Measurements from ENCODE around the gene BLVRA.
"Not testable (repeated sequence)": the region's sequence is repeated elsewhere in the genome, so short reads cannot be mapped to it uniquely, and the experiment has no call there.

BLVRA gene

GRCh38 chr7:43810195-43810941 is 51.9 kb downstream of the BLVRA start:
- peak; percentile 73 for DNase-seq

DNA sequence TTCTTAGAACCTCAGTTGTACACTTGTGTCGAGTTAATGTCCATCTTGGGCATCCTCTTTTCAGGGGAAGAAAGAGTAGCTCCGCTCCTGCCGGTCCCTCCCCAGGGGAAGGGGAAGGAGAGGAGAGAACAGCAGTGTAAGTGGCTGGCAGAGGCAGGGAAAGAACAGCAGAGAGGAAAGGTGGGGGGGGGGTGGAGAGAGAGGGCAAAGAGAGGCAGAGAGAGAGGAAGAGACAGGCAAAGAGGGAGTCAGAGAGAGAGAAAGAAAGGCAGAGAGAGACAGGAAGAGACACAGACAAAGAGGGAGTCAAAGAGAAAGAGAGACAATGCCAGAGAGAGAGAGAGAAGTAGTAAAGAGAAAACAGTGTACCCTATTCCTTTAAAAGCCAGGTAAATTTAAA is 56.9 kb downstream of the BLVRA start:
- no peak for DNase-seq

GRCh38 chr7:43816046-43816797 is 57.7 kb downstream of the BLVRA start:
- DNase-seq: not testable (repeated sequence)

DNA sequence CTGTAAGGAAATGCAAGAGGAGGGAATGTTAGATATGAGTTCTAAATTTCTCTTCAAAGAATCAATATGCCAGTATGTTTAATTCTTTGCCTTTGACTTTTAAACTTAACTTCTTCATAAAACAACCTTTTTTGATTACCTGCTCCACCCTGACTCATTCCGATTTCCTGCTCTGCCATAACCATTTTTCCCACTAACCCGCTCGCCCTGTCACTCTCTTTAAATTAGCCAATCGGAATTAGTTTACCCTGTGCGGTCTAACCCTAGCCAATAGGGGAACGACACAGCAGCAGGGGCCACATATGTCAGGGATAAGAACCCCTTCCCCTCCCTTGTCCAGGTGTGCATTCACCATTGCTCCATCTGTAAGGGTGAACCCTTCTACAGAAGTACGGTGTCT is 64.9 kb downstream of the BLVRA start:
- DNase-seq: not testable (repeated sequence)

DNA sequence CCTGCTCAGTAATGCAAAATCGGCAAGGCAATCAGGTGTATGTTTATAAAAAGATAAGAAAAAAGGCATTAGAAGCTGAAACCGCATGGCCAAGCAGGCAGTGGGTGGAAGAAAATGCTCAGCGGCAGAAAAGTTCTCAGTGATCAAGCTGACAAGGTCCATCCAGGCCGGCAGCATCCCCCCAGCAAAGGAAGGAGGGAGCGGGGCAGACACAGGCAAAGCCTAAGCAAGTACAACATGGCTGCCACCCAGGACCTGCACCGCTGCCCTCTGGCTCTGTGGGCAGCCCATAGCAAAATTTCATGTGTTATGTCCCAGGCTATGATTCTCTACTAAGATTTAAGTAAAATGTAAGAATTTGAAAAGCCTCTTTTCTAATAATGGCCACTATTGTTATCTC is 65.5 kb downstream of the BLVRA start:
- peak; percentile 20 for DNase-seq

- not testable (repeated sequence) for DNase-seq
Observed at GRCh38 chr7:43824513-43824912, 66.0 kb downstream of the BLVRA start.

DNA sequence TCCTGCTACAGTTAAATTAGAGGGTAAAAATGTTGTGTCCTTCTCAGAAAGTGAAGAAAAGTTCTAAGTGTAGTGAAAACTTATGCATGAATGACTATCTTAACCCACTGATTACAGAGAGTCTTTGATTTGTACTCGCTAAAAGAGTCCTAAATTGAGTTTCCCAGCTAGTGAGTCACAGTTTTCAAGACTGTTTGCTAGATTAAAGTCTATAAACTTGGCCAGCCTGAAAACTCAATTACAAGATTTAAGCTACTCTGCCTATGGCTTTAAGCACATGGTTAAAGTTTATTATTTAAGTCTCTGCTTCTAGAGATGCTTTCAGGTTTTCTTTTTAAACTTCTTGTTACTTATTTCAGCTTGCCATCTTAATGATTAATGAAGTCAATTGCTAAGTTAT is 66.5 kb downstream of the BLVRA start:
- DNase-seq: no peak

DNA sequence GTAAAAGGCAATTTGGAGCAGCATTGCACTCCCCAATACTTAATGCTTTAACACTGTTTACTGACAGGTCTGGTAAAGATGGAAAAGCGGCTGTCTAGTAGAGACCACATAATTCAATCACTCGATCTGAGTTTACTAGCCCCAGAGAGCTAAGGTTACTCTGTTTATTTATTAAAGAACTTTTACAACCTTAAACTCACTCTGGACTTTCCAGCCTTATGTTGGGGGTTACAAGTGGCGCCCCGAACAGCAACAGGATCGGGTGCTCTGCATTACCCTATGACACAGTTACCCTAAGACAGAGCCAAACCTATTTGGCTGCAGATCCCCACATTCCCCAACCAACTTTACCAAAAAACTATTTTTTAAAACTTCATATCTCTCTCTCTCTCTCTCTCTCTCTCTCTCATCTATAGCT is 66.9 kb downstream of the BLVRA start:
- DNase-seq: no peak

DNA sequence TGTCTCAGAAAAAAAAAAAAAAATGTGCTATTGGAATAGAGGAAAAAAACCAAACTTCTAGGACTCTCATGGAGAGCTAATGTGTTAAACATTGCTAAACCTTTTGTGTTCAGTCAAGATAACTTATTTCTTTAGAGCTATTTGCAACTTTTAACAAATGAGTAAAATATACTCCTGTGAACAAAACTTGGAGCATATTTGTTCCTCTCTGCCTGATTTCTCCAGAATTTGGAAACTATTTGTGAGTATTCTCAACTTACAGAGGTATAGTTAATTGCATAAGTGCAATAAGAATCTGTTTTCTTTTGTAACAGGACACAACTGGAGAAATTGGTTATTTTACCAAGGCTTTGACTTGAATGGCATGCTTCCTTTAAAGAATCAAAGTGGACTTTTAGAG is 72.4 kb downstream of the BLVRA start:
- DNase-seq: not testable (repeated sequence)

- DNase-seq: peak; percentile 60
Observed at GRCh38 chr7:43834463-43835251, 76.2 kb downstream of the BLVRA start.

GRCh38 chr7:43838201-43838658 is 79.8 kb downstream of the BLVRA start:
- DNase-seq: no peak

DNA sequence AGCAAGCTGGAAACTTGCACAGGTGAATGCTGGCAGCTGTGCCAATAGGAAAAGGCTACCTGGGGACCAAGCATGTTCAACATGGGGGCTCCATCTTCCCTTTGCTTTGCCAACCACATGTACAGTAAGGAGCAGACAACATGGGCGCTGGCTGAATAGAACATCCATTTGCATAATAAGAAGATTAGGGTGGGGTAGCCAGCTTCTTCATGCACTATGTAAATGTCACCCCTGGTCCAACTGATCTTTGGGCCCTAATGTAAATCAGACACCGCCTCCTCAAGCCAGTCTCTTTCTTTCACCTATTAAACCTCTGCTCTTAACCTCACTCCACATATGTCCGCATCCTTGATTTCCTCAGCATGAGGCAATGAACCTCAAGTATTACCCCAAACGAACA is 84.8 kb downstream of the BLVRA start:
- no peak for DNase-seq

GRCh38 chr7:43844257-43844656 is 85.8 kb downstream of the BLVRA start:
- no peak for DNase-seq

DNA sequence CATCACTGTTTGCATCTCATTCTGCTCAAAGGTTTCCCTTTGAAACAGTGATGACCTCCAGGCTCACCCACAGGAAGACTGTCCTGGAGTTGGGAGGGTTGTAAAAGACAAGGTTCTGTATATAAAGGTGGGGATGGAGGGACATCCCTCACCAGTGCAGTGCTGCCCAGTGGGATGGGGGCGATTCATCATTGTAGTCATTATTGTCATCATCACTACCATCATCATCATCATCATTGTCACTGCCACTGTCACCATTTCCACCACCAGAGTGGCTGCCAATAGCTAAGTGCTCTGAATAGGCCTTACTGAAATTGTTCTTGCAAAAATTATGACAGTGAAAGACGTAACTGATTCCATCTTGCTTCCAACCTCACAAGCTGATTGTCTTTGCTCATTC is 86.2 kb downstream of the BLVRA start:
- no peak for DNase-seq

GRCh38 chr7:43847496-43847895 is 89.0 kb downstream of the BLVRA start:
- DNase-seq: no peak

GRCh38 chr7:43849047-43849446 is 90.6 kb downstream of the BLVRA start:
- DNase-seq: no peak

GRCh38 chr7:43850348-43851116 is 92.1 kb downstream of the BLVRA start:
- DNase-seq: peak; percentile 66

DNA sequence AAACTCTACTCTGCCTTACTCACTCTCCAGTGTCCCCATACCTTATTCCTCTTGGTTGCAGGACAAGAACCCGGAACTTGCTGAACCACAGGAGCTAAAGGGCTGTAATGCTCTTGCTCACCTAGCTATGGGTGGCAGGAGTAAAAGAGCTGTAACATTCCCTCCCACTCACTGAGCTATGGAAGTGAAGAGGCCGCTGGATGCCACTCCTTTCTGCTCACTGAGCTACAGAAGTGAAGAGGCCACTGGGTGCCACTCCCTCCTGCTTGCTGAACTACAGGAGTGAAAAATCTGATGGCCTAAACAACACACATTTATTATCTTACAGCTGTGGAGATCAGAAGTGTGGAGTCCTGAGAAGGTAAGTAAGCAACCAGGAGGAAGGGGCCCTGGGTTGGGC is 93.3 kb downstream of the BLVRA start:
- no peak for DNase-seq

DNA sequence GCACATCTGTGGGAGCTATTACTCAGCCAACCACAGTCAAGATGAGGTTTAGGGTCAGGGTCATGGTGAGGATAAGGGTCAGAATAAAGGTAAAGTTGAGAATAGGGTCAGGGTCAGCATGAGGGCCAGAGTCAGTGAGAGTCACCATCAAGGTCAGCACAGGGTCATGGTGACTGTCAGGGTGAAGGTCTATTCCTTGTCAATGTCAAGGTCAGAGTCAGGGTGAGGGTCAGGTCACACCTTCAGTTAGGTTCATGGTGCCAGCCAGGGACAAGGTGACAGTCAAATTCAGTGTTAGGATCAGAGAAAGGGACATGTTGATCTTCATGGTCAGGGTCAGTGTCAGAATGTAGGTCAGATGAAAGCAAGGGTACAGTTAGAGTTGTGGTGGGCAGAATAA is 96.7 kb downstream of the BLVRA start:
- no peak for DNase-seq

DNA sequence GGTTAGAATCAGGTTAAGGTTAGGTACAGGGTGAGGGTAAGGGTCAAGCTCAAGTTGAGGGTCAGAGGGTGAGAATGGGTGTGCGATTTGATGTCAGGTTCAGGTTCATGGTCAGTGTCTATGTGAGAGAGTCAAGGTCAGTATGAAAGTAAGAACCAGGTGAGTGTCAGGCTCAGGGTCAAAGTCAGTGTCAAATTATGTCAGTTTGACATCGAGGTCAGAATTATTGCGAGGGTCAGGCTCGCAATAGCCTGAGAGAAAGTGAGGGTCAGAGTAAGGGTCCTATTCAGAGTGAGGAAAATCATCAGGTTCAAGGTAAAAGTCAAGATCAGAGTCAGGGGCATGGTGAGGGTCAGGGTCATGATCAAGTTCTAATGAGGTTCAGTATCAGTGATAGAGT is 97.8 kb downstream of the BLVRA start:
- no peak for DNase-seq
